Measurements from ENCODE around the gene SUN5. TPM values are rescaled to one million over a fixed set of nuclear protein-coding genes. Genes with fewer than 3 reads are reported as not detected.
A peak's percentile ranks its signal among the peaks of the same experiment; 100 is the strongest.

SUN5 gene
- total and polyA plus RNA-seq, 2 donors from 2014 or later: not detected

DNA sequence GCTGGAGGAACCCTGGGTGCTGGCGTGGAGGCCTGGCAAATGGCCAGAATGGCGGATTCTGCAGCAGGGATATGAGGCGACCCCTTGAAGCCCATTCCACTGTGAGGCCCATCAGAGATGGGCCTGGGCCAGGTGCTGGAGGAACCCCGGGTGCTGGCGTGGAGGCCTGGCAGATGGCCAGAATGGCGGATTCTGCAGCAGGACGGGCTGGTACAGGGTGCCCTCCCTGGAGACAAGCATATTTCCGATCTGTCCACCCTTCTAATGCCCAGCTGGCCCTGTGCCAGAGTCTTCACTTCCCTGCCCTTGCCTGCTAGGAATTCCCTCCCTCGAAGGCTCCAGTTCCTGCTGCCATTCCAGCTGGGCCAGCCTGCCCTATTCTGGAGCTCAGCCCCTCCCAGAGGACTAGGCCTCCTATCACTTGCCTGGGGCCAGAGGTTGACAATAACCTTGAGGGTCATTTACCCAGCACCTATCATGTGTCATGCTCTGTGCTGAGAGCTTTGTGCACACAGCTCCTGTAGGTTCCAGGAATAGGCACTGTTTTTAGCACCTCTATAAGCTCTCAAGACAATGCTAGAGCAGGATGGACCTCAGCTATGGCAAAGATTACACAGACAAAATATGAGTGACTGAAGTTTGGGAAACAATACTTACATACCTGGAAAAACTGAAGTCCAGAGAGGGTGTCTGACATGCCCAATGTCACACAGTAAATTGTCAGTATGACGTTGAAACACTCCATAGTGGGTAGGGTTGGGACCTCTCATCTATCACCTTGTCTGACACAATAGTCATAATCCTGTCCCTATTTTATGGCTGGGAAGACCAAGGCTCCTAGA is 21.4 kb downstream of the SUN5 start:
- H3K27me3 ChIP-seq (ENCODE audit: control insufficient read depth, insufficient read depth, low read length): no peaks in the 10 kb centered on the region
- no peaks in the 10 kb centered on the region for H3K36me3 ChIP-seq (ENCODE audit: control insufficient read depth in 2 of 3, insufficient read depth in 3 of 3, low read length in 3 of 3)
- H3K4me3 ChIP-seq (ENCODE audit: low read length in 3 of 3): no peak overlapping the region
- TF ChIP-seq, protein P1, sequence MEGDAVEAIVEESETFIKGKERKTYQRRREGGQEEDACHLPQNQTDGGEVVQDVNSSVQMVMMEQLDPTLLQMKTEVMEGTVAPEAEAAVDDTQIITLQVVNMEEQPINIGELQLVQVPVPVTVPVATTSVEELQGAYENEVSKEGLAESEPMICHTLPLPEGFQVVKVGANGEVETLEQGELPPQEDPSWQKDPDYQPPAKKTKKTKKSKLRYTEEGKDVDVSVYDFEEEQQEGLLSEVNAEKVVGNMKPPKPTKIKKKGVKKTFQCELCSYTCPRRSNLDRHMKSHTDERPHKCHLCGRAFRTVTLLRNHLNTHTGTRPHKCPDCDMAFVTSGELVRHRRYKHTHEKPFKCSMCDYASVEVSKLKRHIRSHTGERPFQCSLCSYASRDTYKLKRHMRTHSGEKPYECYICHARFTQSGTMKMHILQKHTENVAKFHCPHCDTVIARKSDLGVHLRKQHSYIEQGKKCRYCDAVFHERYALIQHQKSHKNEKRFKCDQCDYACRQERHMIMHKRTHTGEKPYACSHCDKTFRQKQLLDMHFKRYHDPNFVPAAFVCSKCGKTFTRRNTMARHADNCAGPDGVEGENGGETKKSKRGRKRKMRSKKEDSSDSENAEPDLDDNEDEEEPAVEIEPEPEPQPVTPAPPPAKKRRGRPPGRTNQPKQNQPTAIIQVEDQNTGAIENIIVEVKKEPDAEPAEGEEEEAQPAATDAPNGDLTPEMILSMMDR (IDR thresholded peaks at IDR 0.05; ENCODE audit: borderline replicate concordance, extremely low read depth, insufficient read depth): no peak
- no peaks in the 10 kb centered on the region for H3K9me3 ChIP-seq (ENCODE audit: control insufficient read depth in 2 of 3, insufficient read depth in 1 of 3, low read length in 3 of 3)
- intact Hi-C loops (cut with DNase I): no loop called here
- H3K27ac ChIP-seq (ENCODE audit: low read depth in 2 of 2, low read length in 2 of 2): no peak overlapping the region
- FAIRE-seq (no peak), DNase-seq (peak in 4 of 5 donors; percentile 59 to 73 (median 63))
- H3K4me1 ChIP-seq (ENCODE audit: control insufficient read depth in 2 of 3, insufficient read depth in 2 of 3, low read depth in 1 of 3, low read length in 3 of 3): no peaks in the 10 kb centered on the region
- no peak overlapping the region for H3K9ac ChIP-seq (ENCODE audit: low read length in 3 of 3)

DNA sequence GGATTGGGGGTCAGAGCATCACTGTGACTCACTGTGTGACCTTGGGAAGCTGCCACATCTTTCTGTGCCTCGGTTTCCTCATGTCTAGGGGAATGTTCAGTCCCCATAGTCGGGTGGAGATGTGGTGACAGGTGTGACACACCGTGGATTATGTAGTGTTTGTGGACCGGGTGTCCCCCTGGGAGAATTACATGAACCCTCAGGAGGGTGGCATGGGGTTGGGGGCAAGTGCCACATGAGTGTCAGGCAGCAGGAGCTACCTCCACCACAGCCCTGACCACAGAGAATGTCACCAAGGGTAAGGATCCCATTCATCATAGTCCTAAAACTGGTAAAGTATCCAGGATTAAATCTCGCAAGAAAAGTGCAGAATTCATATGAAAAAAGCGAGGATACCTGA is 23.2 kb downstream of the SUN5 start:
- no peak for FAIRE-seq
- H3K27ac ChIP-seq (ENCODE audit: low read depth in 2 of 2, low read length in 2 of 2): no peak overlapping the region
- DNase-seq: no peak
- H3K4me3 ChIP-seq (ENCODE audit: low read length in 3 of 3): no peak overlapping the region
- TF ChIP-seq, protein P1 (IDR thresholded peaks at IDR 0.05; ENCODE audit: borderline replicate concordance, extremely low read depth, insufficient read depth): no peak
- no peaks in the 10 kb centered on the region for H3K4me1 ChIP-seq (ENCODE audit: control insufficient read depth in 2 of 3, insufficient read depth in 2 of 3, low read depth in 1 of 3, low read length in 3 of 3)
- intact Hi-C loops (cut with DNase I): no loop called here
- H3K9me3 ChIP-seq (ENCODE audit: control insufficient read depth in 2 of 3, insufficient read depth in 1 of 3, low read length in 3 of 3): no peaks in the 10 kb centered on the region
- H3K9ac ChIP-seq (ENCODE audit: low read length in 3 of 3): no peak overlapping the region
- no peaks in the 10 kb centered on the region for H3K27me3 ChIP-seq (ENCODE audit: control insufficient read depth, insufficient read depth, low read length)
- no peaks in the 10 kb centered on the region for H3K36me3 ChIP-seq (ENCODE audit: control insufficient read depth in 2 of 3, insufficient read depth in 3 of 3, low read length in 3 of 3)

DNA sequence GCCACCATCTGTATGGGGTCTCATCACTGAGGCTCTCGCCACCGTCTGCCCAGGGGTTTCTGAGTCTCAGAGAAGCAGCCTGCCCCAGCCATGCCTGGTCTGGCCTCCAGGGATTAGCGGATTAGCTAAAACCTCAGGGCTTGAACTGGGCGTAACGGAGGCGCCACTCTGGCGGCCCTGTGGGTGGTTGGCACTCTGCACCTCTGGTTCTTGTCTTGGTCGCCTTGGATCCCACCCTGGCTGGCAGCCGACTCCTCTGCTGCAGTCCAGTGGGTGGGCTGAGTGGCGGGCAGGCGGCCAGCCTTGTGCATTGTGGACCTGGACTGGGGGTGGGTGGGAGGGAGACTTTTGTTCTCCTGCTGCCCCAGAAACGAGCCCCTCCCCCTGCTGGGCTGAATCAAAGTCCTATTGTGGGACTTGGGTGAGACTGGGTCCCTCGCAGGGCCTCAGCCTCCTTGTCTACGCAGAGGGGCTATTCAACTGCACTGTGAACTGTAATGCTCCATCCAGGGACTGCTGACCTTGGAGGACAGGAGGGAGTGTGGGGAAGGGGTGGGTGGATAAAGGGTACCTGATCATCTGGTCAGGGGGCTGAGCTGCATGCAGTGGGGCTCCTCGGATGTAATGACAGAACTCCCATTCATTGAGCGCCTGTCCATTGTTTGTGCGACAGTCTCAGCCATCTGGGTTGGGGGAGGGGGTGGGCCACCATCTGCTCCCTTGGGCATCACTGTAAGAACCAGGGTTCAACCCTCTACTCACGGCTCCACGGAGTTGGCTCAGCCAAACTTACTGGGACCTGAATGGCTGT is 23.9 kb downstream of the SUN5 start:
- Histone ChIP-seq H3K9ac (ENCODE audit: low read length in 3 of 3) (no peak overlapping the region), H3K4me3 (ENCODE audit: low read length in 3 of 3) (no peak overlapping the region), H3K36me3 (ENCODE audit: control insufficient read depth in 2 of 3, insufficient read depth in 3 of 3, low read length in 3 of 3) (no peaks in the 10 kb centered on the region), H3K9me3 (ENCODE audit: control insufficient read depth in 2 of 3, insufficient read depth in 1 of 3, low read length in 3 of 3) (no peaks in the 10 kb centered on the region), H3K4me1 (ENCODE audit: control insufficient read depth in 2 of 3, insufficient read depth in 2 of 3, low read depth in 1 of 3, low read length in 3 of 3) (no peaks in the 10 kb centered on the region), H3K27ac (ENCODE audit: low read depth in 2 of 2, low read length in 2 of 2) (no peak overlapping the region), H3K27me3 (ENCODE audit: control insufficient read depth, insufficient read depth, low read length) (no peaks in the 10 kb centered on the region)
- intact Hi-C loops (cut with DNase I): no loop called here
- DNase-seq: no peak
- TF ChIP-seq, protein P1 (IDR thresholded peaks at IDR 0.05; ENCODE audit: borderline replicate concordance, extremely low read depth, insufficient read depth): no peak
- no peak for FAIRE-seq

Measured in kidney (tissue), 14 donors.